HepG2 (cell line): Measurements from ENCODE around the gene MYO1E. TPM values are rescaled to one million over a fixed set of nuclear protein-coding genes. Genes with fewer than 3 reads are reported as not detected.

Experiments
- ATAC-seq: fragments of 200-7000 bp; cut with Tn5 transposase; 3 replicates; pipeline ENCODE4 v1.9.1; 2020; ENCODE audit warnings: mild to moderate bottlenecking, moderate library complexity
- BruUV-seq: library from RNA; stranded (reverse); fragments of 400-500 nt; replicated peaks from 2 replicates; lab custom pipeline; 2021; lab: Mats Ljungman, UMichigan
- CTCF ChIA-PET: fragments of 300-600 bp; formaldehyde crosslinking; extraction: SDS; loops from one replicate; lab custom pipeline; 2021; ENCODE audit warnings: low total read pairs, inconsistent platforms, low intra/inter-chr PET ratio; lab: Yijun Ruan, JAX
- POLR2A ChIA-PET: fragments of 350-600 bp; sonication (Branson Sonifier 250); formaldehyde crosslinking; loops from one replicate; lab custom pipeline; 2020; ENCODE audit warnings: antibody characterized with exemption, inconsistent platforms; lab: Yijun Ruan, JAX
- DNase-seq: peaks from one replicate; pipeline ENCODE4 v3.0.0-alpha.2; 2015; ENCODE audit warnings: low spot score
- FAIRE-seq: peaks from 3 replicates; lab custom pipeline; 2011; peaks lifted over from hg19 to GRCh38; lab: Jason Lieb, UNC
- H2AFZ ChIP-seq: one replicate; pipeline ENCODE4 v1.6.1; 2011; ENCODE audit warnings: low read length, inconsistent platforms
- H3K27ac ChIP-seq: fragments of 300-600 bp; 3 replicates; pipeline ENCODE4 v1.8.0; 2011; ENCODE audit warnings: mixed run types, mild to moderate bottlenecking, mixed read lengths, low read length, inconsistent platforms; ENCODE audit not compliant: insufficient read depth; ENCODE audit errors: extremely low read length
- H3K27me3 ChIP-seq, 2 experiments: fragments of 200-600 bp in 1 of 2; 2 replicates in 1 of 2; 3 replicates in 1 of 2; pipeline versions ENCODE4 v1.6.0 to v1.8.0; 2011; ENCODE audit warnings: low read length in 2 of 2, mild to moderate bottlenecking in 2 of 2, moderate library complexity in 2 of 2, inconsistent platforms in 1 of 2; ENCODE audit not compliant: insufficient read depth in 2 of 2, control insufficient read depth in 1 of 2
- H3K36me3 ChIP-seq, 2 experiments: fragments of 200-600 bp in 1 of 2; replicated peaks in 1 of 2; 2 replicates in 1 of 2; 3 replicates in 1 of 2; pipeline versions ENCODE4 v1.5.1 to v1.8.0; 2011; ENCODE audit warnings: low read length in 2 of 2, inconsistent platforms in 1 of 2; ENCODE audit not compliant: insufficient read depth in 2 of 2, control insufficient read depth in 1 of 2
- H3K4me1 ChIP-seq: 2 replicates; pipeline ENCODE4 v1.5.1; 2012; ENCODE audit warnings: low read length, inconsistent platforms; ENCODE audit not compliant: insufficient read depth
- H3K4me2 ChIP-seq: 2 replicates; pipeline ENCODE4 v1.6.0; 2011; ENCODE audit warnings: low read depth, low read length, inconsistent platforms
- H3K4me3 ChIP-seq, 3 experiments: fragments of 200-600 bp in 1 of 3; sonication (generic), shearing (Covaris generic) in 1 of 3; replicated peaks in 1 of 3; 2 replicates each; pipeline ENCODE4 v1.5.1; 2011 to 2016; ENCODE audit warnings: low read length in 3 of 3, inconsistent platforms in 2 of 3, low read depth in 2 of 3, mild to moderate bottlenecking in 2 of 3, control low read depth in 1 of 3, mixed read lengths in 1 of 3; ENCODE audit not compliant: insufficient read depth in 1 of 3
- H3K79me2 ChIP-seq: one replicate; pipeline ENCODE4 v1.6.1; 2011; ENCODE audit warnings: low read length, inconsistent platforms; ENCODE audit not compliant: insufficient read depth
- H3K9ac ChIP-seq: 2 replicates; pipeline ENCODE4 v1.6.0; 2011; ENCODE audit warnings: mild to moderate bottlenecking, low read depth, low read length, inconsistent platforms; ENCODE audit not compliant: insufficient read depth
- H3K9me3 ChIP-seq: 2 replicates; pipeline ENCODE4 v1.5.1; 2012; ENCODE audit warnings: mild to moderate bottlenecking, low read length
- H4K20me1 ChIP-seq: 2 replicates; pipeline ENCODE4 v1.6.0; 2011; ENCODE audit warnings: inconsistent platforms, mild to moderate bottlenecking, low read length, moderate library complexity; ENCODE audit not compliant: insufficient read depth
- ADNP ChIP-seq: sonication (generic); formaldehyde crosslinking; IDR thresholded peaks from 2 replicates; pipeline ENCODE4 v1.4.0; 2020; ENCODE audit warnings: missing genetic modification reagents
- DRAP1 ChIP-seq: IDR thresholded peaks from 2 replicates; pipeline ENCODE4 v1.6.1; 2016; ENCODE audit warnings: missing genetic modification reagents, missing compliant biosample characterization
- FOXA1 ChIP-seq, 2 experiments: fragments of 450-650 bp in 1 of 2; sonication (generic) in 1 of 2; formaldehyde crosslinking in 1 of 2; IDR thresholded peaks; 2 replicates each; pipeline versions ENCODE4 v1.4.0 to v1.6.1; 2016 to 2020; ENCODE audit warnings: missing genetic modification reagents in 1 of 2
- FOXP4 ChIP-seq: sonication (generic); formaldehyde crosslinking; IDR thresholded peaks from 2 replicates; pipeline ENCODE4 v1.4.0; 2020; ENCODE audit warnings: missing genetic modification reagents
- HIVEP1 ChIP-seq: sonication (generic); formaldehyde crosslinking; IDR thresholded peaks from 2 replicates; pipeline ENCODE4 v1.4.0; 2020; ENCODE audit warnings: mild to moderate bottlenecking, missing genetic modification reagents
- SAP130 ChIP-seq: IDR thresholded peaks from 2 replicates; pipeline ENCODE4 v1.6.1; 2016; ENCODE audit warnings: low read depth
- ZBTB40 ChIP-seq, 2 experiments: fragments of 450-650 bp in 1 of 2; sonication (generic) in 1 of 2; formaldehyde crosslinking in 1 of 2; IDR thresholded peaks; 2 replicates each; pipeline versions ENCODE4 v1.6.1 to v1.8.0; 2016 to 2022; ENCODE audit warnings: antibody characterized with exemption in 1 of 2, mild to moderate bottlenecking in 1 of 2, missing genetic modification reagents in 1 of 2
- ZMAT3 ChIP-seq: sonication (generic); formaldehyde crosslinking; conservative IDR thresholded peaks from 2 replicates; pipeline ENCODE4 v1.7.0; 2021; ENCODE audit warnings: missing genetic modification reagents
- ZMYM2 ChIP-seq: sonication (generic); formaldehyde crosslinking; IDR thresholded peaks from 2 replicates; pipeline ENCODE4 v1.8.0; 2022; ENCODE audit warnings: mild to moderate bottlenecking, missing genetic modification reagents
- WGBS: methylation state at CpG from one replicate; pipeline ENCODE4 v1.1.6; 2017; ENCODE audit warnings: low lambda C conversion rate; 5-methylcytosine and 5-hydroxymethylcytosine counted together
- in situ Hi-C: cut with HindIII; loops from 2 replicates; pipeline ENCODE4 v1.10.0; 2017; ENCODE audit warnings: low pct_unique_long_range_greater_than_20kb; ENCODE audit not compliant: extremely low pct_ligation_motif_present
- intact Hi-C: fragments of 100-400 bp; cut with micrococcal nuclease; formaldehyde crosslinking; loops from one replicate; pipeline ENCODE4 v1.10.0; 2022; ENCODE audit not compliant: unreplicated experiment
- polyA plus RNA-seq, 8 experiments: library from polyadenylated mRNA; depleted of rRNA in 3 of 8; stranded (reverse) in 7 of 8; unstranded in 1 of 8; fragments of >200 nt; fragmentation: Illumina TruSeq in 4 of 8; extraction: Trizol in 4 of 8; gene quantifications; 2 replicates each; pipeline versions ENCODE4 v1.2.1 to v1.2.3, GENCODE V29; 2011 to 2016; ENCODE audit warnings: low read depth in 4 of 8, missing spikeins in 1 of 8, mixed read lengths in 1 of 8; ENCODE audit not compliant: insufficient read depth in 1 of 8
- total RNA-seq, 5 experiments: library from RNA; depleted of rRNA; stranded (reverse); fragments of >200 nt; fragmentation: Illumina TruSeq; extraction: Trizol; gene quantifications; 2 replicates each; pipeline ENCODE4 v1.2.3, GENCODE V29; 2016; ENCODE audit warnings: low read depth in 1 of 5
- TF ChIP-seq, protein P1 (sequence below): IDR thresholded peaks from 2 replicates; pipeline ENCODE4 v1.6.1; 2018; ENCODE audit warnings: missing genetic modification reagents

Gene MYO1E
- total and polyA plus RNA-seq, 2 of the 13 experiments (the other 11 are each of a cell fraction or from before 2014, with no cell fraction given), result 15.7 to 25.1 TPM

DNA sequence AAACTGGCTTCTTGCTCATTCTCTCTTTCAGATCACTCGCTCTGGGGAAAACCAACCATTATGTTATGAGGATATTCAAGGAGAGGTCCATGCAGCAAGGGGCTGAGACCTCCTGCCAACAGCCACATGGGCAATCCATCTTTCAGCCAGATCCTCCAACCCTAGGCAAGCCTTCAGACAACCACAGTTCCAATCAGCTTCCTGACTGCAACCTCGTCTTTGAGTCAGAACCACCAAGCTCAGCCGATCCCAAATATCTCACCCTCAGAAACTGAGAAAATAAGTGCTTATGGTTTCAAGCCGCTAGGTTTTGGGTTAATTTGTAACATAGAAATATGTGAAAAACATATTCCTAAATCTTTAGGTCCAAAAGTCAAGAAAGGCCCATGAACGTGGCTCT, 155.8 kb downstream of the MYO1E start (continued):
- TF ChIP-seq ZBTB40 (IDR thresholded peaks at IDR 0.05), result no peak
- TF ChIP-seq ZBTB40 (CRISPR knock-in tag; IDR thresholded peaks at IDR 0.05), result no peak
- TF ChIP-seq HIVEP1 (CRISPR knock-in tag), result no peak
- no peak for TF ChIP-seq ZMYM2 (CRISPR knock-in tag)

GRCh38 chr15:59210186-59210585, 162.5 kb downstream of the MYO1E start:
- H4K20me1 ChIP-seq, result no peaks in the 10 kb centered on the region
- no peak overlapping the region for H3K9ac ChIP-seq
- H3K79me2 ChIP-seq, result no peaks in the 10 kb centered on the region
- H3K4me3 ChIP-seq, result no peak overlapping the region
- no peaks in the 10 kb centered on the region for H3K27me3 ChIP-seq
- no peaks in the 10 kb centered on the region for H3K9me3 ChIP-seq
- H3K4me1 ChIP-seq, result no peaks in the 10 kb centered on the region
- no TSS peak for BruUV-seq
- H3K4me2 ChIP-seq, result no peak overlapping the region
- intact Hi-C loops, result no loop called here
- FAIRE-seq (no peak), DNase-seq (no peak), ATAC-seq (no peak)
- no peak overlapping the region for H3K27ac ChIP-seq
- no peak overlapping the region for H2AFZ ChIP-seq
- POLR2A ChIA-PET, result no interaction called here
- peaks cover 10 to 42% of the 10 kb centered on the region in 2 experiments for H3K36me3 ChIP-seq
- TF ChIP-seq DRAP1 (CRISPR knock-in tag) (no peak), SAP130 (CRISPR knock-in tag) (no peak), ADNP (CRISPR knock-in tag) (no peak), FOXP4 (CRISPR knock-in tag) (no peak), ZMAT3 (CRISPR knock-in tag) (no peak), FOXA1 (IDR thresholded peaks at IDR 0.05) (no peak), FOXA1 (CRISPR knock-in tag; IDR thresholded peaks at IDR 0.05) (no peak)
- TF ChIP-seq, protein P1, sequence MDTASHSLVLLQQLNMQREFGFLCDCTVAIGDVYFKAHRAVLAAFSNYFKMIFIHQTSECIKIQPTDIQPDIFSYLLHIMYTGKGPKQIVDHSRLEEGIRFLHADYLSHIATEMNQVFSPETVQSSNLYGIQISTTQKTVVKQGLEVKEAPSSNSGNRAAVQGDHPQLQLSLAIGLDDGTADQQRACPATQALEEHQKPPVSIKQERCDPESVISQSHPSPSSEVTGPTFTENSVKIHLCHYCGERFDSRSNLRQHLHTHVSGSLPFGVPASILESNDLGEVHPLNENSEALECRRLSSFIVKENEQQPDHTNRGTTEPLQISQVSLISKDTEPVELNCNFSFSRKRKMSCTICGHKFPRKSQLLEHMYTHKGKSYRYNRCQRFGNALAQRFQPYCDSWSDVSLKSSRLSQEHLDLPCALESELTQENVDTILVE (CRISPR knock-in tag), result no peak
- TF ChIP-seq, all 625 proteins: peak for 0
- CTCF ChIA-PET, result no interaction called here
- in situ Hi-C loops, result no loop called here
- WGBS, result 98% methylated on average over 2 of the region's 2 CpGs
